ENCODE results near the gene COX7B2. TPM values are rescaled to one million over a fixed set of nuclear protein-coding genes. Genes with fewer than 3 reads are reported as not detected.

The COX7B2 gene
- total RNA-seq, 8 experiments from 2014 or later = not detected

GRCh38 chr4:46878641-46879040 lies 30.4 kb downstream of the COX7B2 start:
- H3K4me1 ChIP-seq (replicated peaks in 1 of 2) = no peaks in the 10 kb centered on the region
- in situ Hi-C loops (cut with MboI; ENCODE audit: low pct_unique_long_range_greater_than_20kb in 2 of 9, low sequenced_read_pairs in 9 of 9, unreplicated experiment in 9 of 9) = no loop called here
- peak in 2 of 8 experiments; percentile 22 to 46 for ATAC-seq (replicated peaks in 6 of 8)
- no peak overlapping the region for H3K27ac ChIP-seq
- H3K4me3 ChIP-seq = no peak overlapping the region
- WGBS, 10 experiments = 6 to 100% (median 91%) methylated on average over 1 to 3 of the region's 3 CpGs; no CpG with 5 or more reads in 3 of the 10 experiments

GRCh38 chr4:46874811-46875210 lies 34.2 kb downstream of the COX7B2 start:
- Histone ChIP-seq H3K4me1 (replicated peaks in 1 of 2) (no peaks in the 10 kb centered on the region), H3K4me3 (no peak overlapping the region), H3K27ac (no peak overlapping the region)
- WGBS, 10 experiments = 0 to 88% (median 44%) methylated on average over 1 of the region's 1 CpG; no CpG with 5 or more reads in 1 of the 10 experiments
- ATAC-seq (replicated peaks in 6 of 8) = no peak
- in situ Hi-C loops (cut with MboI; ENCODE audit: low pct_unique_long_range_greater_than_20kb in 2 of 9, low sequenced_read_pairs in 9 of 9, unreplicated experiment in 9 of 9) = no loop called here

DNA sequence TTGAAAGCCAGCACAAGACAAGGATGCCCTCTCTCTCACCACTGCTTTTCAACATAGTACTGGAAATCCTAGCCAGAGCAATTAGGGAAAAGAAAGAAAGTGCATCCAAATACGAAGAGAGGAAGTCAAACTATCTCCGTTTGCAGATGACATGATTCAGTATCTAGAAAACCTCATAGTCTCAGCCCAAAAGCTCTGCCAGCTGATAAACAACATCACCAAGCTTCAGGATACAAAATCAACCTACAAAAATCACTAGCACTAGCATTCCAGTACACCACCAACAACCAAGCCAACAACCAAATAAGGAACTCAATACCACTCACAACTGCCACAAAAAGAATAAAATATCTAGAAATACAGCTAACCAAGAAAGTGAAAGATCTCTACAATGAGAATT lies 38.6 kb downstream of the COX7B2 start:
- no peak for ATAC-seq (replicated peaks in 6 of 8)
- Histone ChIP-seq H3K4me1 (replicated peaks in 1 of 2) (no peaks in the 10 kb centered on the region), H3K4me3 (no peak overlapping the region), H3K27ac (no peak overlapping the region)
- in situ Hi-C loops (cut with MboI; ENCODE audit: low pct_unique_long_range_greater_than_20kb in 2 of 9, low sequenced_read_pairs in 9 of 9, unreplicated experiment in 9 of 9) = no loop called here
- WGBS, 10 experiments = 0 to 88% (median 59%) methylated on average over 1 to 2 of the region's 2 CpGs; no CpG with 5 or more reads in 3 of the 10 experiments

GRCh38 chr4:46856333-46856732 lies 52.7 kb downstream of the COX7B2 start:
- no peak overlapping the region for H3K4me3 ChIP-seq
- ATAC-seq (replicated peaks in 6 of 8) = peak in 2 of 8 experiments; percentile 79 to 85
- no peak overlapping the region for H3K27ac ChIP-seq
- in situ Hi-C loops (cut with MboI; ENCODE audit: low pct_unique_long_range_greater_than_20kb in 2 of 9, low sequenced_read_pairs in 9 of 9, unreplicated experiment in 9 of 9) = no loop called here
- no peaks in the 10 kb centered on the region for H3K4me1 ChIP-seq (replicated peaks in 1 of 2)

DNA sequence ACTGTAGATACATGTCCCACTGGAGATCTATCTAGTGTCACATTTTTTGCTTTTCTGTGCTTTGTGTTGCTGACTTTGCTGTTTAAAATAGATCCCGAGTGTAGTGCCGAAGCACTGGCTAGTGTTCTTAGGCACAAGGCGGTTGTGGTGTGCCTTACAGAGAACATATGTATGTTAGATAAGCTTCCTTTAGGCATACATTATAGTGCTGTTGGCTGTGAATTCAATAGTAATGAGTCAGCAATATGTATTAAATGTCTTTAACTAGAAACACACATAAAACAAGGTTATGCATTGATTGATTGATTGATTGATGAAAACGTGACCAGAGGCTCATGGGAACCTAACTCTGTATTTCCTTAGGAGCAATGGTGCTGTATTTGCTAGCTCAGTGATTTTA lies 56.2 kb downstream of the COX7B2 start:
- in situ Hi-C loops (cut with MboI; ENCODE audit: low pct_unique_long_range_greater_than_20kb in 2 of 9, low sequenced_read_pairs in 9 of 9, unreplicated experiment in 9 of 9) = no loop called here
- no peak overlapping the region for H3K27ac ChIP-seq
- H3K4me3 ChIP-seq = no peak overlapping the region
- ATAC-seq (replicated peaks in 6 of 8) = no peak
- 8 to 93% (median 80%) methylated on average over 1 to 4 of the region's 4 CpGs; no CpG with 5 or more reads in 1 of the 10 experiments for WGBS, 10 experiments
- H3K4me1 ChIP-seq (replicated peaks in 1 of 2) = no peaks in the 10 kb centered on the region

GRCh38 chr4:46850026-46850425 lies 59.0 kb downstream of the COX7B2 start:
- no peak overlapping the region for H3K4me3 ChIP-seq
- 19 to 100% (median 70%) methylated on average over 1 of the region's 1 CpG; no CpG with 5 or more reads in 2 of the 10 experiments for WGBS, 10 experiments
- H3K4me1 ChIP-seq (replicated peaks in 1 of 2) = no peaks in the 10 kb centered on the region
- ATAC-seq (replicated peaks in 6 of 8) = no peak
- H3K27ac ChIP-seq = no peak overlapping the region
- in situ Hi-C loops (cut with MboI; ENCODE audit: low pct_unique_long_range_greater_than_20kb in 2 of 9, low sequenced_read_pairs in 9 of 9, unreplicated experiment in 9 of 9) = no loop called here

- Histone ChIP-seq H3K4me1 (replicated peaks in 1 of 2) (peaks cover 0 to 3% of the 10 kb centered on the region in 2 donors), H3K4me3 (no peak overlapping the region), H3K27ac (no peak overlapping the region)
- in situ Hi-C loops (cut with MboI; ENCODE audit: low pct_unique_long_range_greater_than_20kb in 2 of 9, low sequenced_read_pairs in 9 of 9, unreplicated experiment in 9 of 9) = no loop called here
- 0 to 31% (median 8%) methylated on average over 5 to 8 of the region's 8 CpGs for WGBS, 10 experiments
- peak in 4 of 8 experiments; percentile 21 to 55 (median 30) for ATAC-seq (replicated peaks in 6 of 8)
Measured at GRCh38 chr4:46844325-46844917, 64.6 kb downstream of the COX7B2 start.

DNA sequence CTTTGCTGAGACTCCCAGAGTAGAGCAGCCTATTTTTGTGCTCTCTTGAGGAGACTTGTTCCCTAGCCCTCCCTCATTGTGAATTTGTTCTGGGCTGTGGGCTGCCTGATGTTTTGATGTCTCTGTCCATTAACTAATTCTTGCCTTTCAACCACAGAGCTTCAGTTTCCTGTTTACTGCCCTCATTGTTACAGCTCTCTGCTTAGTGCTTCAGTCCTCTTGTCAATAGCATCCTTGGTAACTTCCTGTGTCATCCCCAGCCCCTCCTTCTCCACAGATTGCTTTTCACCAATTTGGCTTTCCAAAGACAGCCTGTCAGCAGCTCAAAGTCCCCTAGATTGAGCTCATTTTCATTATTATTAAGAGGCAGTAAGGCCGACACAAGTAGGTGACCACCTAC lies 69.9 kb downstream of the COX7B2 start:
- WGBS, 10 experiments = 0 to 20% (median 10%) methylated on average over 1 of the region's 1 CpG
- ATAC-seq (replicated peaks in 6 of 8) = peak in 4 of 8 experiments; percentile 19 to 76 (median 36)
- Histone ChIP-seq H3K4me1 (replicated peaks in 1 of 2) (peaks cover 0 to 5% of the 10 kb centered on the region in 2 donors), H3K4me3 (no peak overlapping the region), H3K27ac (no peak overlapping the region)
- in situ Hi-C loops (cut with MboI; ENCODE audit: low pct_unique_long_range_greater_than_20kb in 2 of 9, low sequenced_read_pairs in 9 of 9, unreplicated experiment in 9 of 9) = no loop called here

- Histone ChIP-seq H3K27ac (no peak overlapping the region), H3K4me3 (no peak overlapping the region), H3K4me1 (replicated peaks in 1 of 2) (peaks cover 0 to 5% of the 10 kb centered on the region in 2 donors)
- WGBS, 10 experiments = 0 to 100% (median 77%) methylated on average over 2 of the region's 2 CpGs
- no peak for ATAC-seq (replicated peaks in 6 of 8)
- in situ Hi-C loops (cut with MboI; ENCODE audit: low pct_unique_long_range_greater_than_20kb in 2 of 9, low sequenced_read_pairs in 9 of 9, unreplicated experiment in 9 of 9) = no loop called here
Measured at GRCh38 chr4:46837639-46838038, 71.4 kb downstream of the COX7B2 start.

- in situ Hi-C loops (cut with MboI; ENCODE audit: low pct_unique_long_range_greater_than_20kb in 2 of 9, low sequenced_read_pairs in 9 of 9, unreplicated experiment in 9 of 9) = no loop called here
- WGBS, 10 experiments = 43 to 100% (median 80%) methylated on average over 1 to 4 of the region's 4 CpGs; no CpG with 5 or more reads in 1 of the 10 experiments
- H3K27ac ChIP-seq = no peak overlapping the region
- ATAC-seq (replicated peaks in 6 of 8) = no peak
- H3K4me3 ChIP-seq = no peak overlapping the region
- peaks cover 0 to 5% of the 10 kb centered on the region in 2 donors for H3K4me1 ChIP-seq (replicated peaks in 1 of 2)
Measured at GRCh38 chr4:46836584-46836983, 72.5 kb downstream of the COX7B2 start.

DNA sequence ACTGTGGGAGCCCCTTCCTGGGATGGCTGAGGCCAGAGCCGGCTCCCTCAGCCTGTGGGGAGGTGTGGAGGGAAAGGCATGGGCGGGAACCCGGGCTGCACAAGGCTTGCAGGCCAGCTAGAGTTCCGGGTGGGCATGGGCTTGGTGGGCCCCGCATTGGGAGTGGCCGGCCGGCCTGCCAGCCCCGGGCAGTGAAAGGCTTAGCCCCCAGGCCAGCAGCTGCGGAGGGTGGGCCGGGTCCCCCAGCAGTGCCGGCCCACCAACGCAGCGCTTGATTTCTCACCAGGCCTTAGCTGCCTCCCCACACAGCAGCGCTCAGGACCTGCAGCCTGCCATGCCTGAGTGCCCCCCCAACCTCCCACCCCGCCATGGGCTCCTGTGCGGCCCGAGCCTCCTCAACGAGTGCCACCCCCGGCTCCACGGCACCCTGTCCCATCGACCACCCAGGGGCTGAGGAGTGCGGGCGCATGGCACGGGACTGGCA lies 78.0 kb downstream of the COX7B2 start:
- 50 to 95% methylated on average over 1 to 4 of the region's 24 CpGs; no CpG with 5 or more reads in 8 of the 10 experiments for WGBS, 10 experiments
- H3K27ac ChIP-seq = no peak overlapping the region
- in situ Hi-C loops (cut with MboI; ENCODE audit: low pct_unique_long_range_greater_than_20kb in 2 of 9, low sequenced_read_pairs in 9 of 9, unreplicated experiment in 9 of 9) = no loop called here
- no peak for ATAC-seq (replicated peaks in 6 of 8)
- H3K4me3 ChIP-seq = no peak overlapping the region
- no peaks in the 10 kb centered on the region for H3K4me1 ChIP-seq (replicated peaks in 1 of 2)

- 0 to 93% (median 67%) methylated on average over 1 to 5 of the region's 6 CpGs; no CpG with 5 or more reads in 3 of the 10 experiments for WGBS, 10 experiments
- Histone ChIP-seq H3K27ac (no peak overlapping the region), H3K4me1 (replicated peaks in 1 of 2) (no peaks in the 10 kb centered on the region), H3K4me3 (no peak overlapping the region)
- no peak for ATAC-seq (replicated peaks in 6 of 8)
- in situ Hi-C loops (cut with MboI; ENCODE audit: low pct_unique_long_range_greater_than_20kb in 2 of 9, low sequenced_read_pairs in 9 of 9, unreplicated experiment in 9 of 9) = no loop called here
Measured at GRCh38 chr4:46820154-46820553, 88.9 kb downstream of the COX7B2 start.

GRCh38 chr4:46819095-46819494 lies 90.0 kb downstream of the COX7B2 start:
- in situ Hi-C loops (cut with MboI; ENCODE audit: low pct_unique_long_range_greater_than_20kb in 2 of 9, low sequenced_read_pairs in 9 of 9, unreplicated experiment in 9 of 9) = no loop called here
- 33 to 100% (median 90%) methylated on average over 1 to 3 of the region's 3 CpGs; no CpG with 5 or more reads in 2 of the 10 experiments for WGBS, 10 experiments
- Histone ChIP-seq H3K4me1 (replicated peaks in 1 of 2) (no peaks in the 10 kb centered on the region), H3K27ac (no peak overlapping the region), H3K4me3 (no peak overlapping the region)
- ATAC-seq (replicated peaks in 6 of 8) = no peak

- no peak overlapping the region for H3K4me3 ChIP-seq
- no peak overlapping the region for H3K27ac ChIP-seq
- ATAC-seq (replicated peaks in 6 of 8) = no peak
- no peaks in the 10 kb centered on the region for H3K4me1 ChIP-seq (replicated peaks in 1 of 2)
- WGBS, 10 experiments = 0 to 100% (median 81%) methylated on average over 1 to 4 of the region's 4 CpGs; no CpG with 5 or more reads in 1 of the 10 experiments
- in situ Hi-C loops (cut with MboI; ENCODE audit: low pct_unique_long_range_greater_than_20kb in 2 of 9, low sequenced_read_pairs in 9 of 9, unreplicated experiment in 9 of 9) = no loop called here
Measured at GRCh38 chr4:46818604-46819003, 90.4 kb downstream of the COX7B2 start.
